ENCODE data around the gene ERP44. TPM values are rescaled to one million over a fixed set of nuclear protein-coding genes. Genes with fewer than 3 reads are reported as not detected.
A peak's percentile ranks its signal among the peaks of the same experiment; 100 is the strongest.
"Not testable (repeated sequence)": the region's sequence is repeated elsewhere in the genome, so short reads cannot be mapped to it uniquely, and the experiment has no call there.

Gene ERP44
- total RNA-seq, 2 donors from 2014 or later: 11.2 to 11.5 TPM

- DNase-seq (no peak), ATAC-seq (no peak)
- no peaks in the 10 kb centered on the region for H3K9me3 ChIP-seq
- H3K4me1 ChIP-seq: peaks cover 34% of the 10 kb centered on the region
- H3K4me3 ChIP-seq: no peak overlapping the region
- TF ChIP-seq, protein P1, sequence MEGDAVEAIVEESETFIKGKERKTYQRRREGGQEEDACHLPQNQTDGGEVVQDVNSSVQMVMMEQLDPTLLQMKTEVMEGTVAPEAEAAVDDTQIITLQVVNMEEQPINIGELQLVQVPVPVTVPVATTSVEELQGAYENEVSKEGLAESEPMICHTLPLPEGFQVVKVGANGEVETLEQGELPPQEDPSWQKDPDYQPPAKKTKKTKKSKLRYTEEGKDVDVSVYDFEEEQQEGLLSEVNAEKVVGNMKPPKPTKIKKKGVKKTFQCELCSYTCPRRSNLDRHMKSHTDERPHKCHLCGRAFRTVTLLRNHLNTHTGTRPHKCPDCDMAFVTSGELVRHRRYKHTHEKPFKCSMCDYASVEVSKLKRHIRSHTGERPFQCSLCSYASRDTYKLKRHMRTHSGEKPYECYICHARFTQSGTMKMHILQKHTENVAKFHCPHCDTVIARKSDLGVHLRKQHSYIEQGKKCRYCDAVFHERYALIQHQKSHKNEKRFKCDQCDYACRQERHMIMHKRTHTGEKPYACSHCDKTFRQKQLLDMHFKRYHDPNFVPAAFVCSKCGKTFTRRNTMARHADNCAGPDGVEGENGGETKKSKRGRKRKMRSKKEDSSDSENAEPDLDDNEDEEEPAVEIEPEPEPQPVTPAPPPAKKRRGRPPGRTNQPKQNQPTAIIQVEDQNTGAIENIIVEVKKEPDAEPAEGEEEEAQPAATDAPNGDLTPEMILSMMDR (IDR thresholded peaks at IDR 0.05): no peak
- TF ChIP-seq POLR2A (IDR thresholded peaks at IDR 0.05): no peak
- H3K27me3 ChIP-seq: no peaks in the 10 kb centered on the region
- intact Hi-C loops (cut with DNase I): no loop called here
- H3K36me3 ChIP-seq (replicated peaks in 1 of 2; ENCODE audit: insufficient read depth in 1 of 2, low read depth in 2 of 2): no peaks in the 10 kb centered on the region
- WGBS, 2 donors: 52 to 56% methylated on average over 2 of the region's 2 CpGs
- peak overlapping the region in 3 of 4 donors; percentile 68 to 96 (median 91) for H3K27ac ChIP-seq
Measured at GRCh38 chr9:100100146-100100667, 1.4 kb upstream of the ERP44 start.

DNA sequence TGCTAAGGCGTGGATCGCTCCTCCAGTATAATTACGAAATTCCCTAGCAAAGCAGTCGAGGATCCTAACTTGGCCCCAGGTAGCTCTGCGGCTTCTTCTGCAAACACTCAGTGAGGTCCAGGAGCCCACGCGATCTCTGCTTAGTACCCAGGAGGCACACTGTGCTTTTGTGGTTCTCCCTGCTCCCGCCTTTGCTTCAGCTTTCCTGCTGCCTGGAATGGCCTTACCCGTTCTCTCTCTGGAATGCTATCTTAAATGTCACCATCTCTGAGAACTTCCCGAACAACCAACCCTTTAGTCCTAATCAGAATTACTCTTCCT, 882 bp upstream of the ERP44 start:
- 1 to 3% methylated on average over 5 to 10 of the region's 10 CpGs for WGBS, 2 donors
- ATAC-seq: no peak

GRCh38 chr9:100098046-100098886, 534 bp downstream of the ERP44 start:
- Histone ChIP-seq H3K36me3 (replicated peaks in 1 of 2; ENCODE audit: insufficient read depth in 1 of 2, low read depth in 2 of 2) (no peaks in the 10 kb centered on the region), H3K4me3 (peak overlapping the region; percentile 69 to 96), H3K27ac (peak overlapping the region; percentile 68 to 96 (median 87)), H3K9me3 (no peaks in the 10 kb centered on the region), H3K27me3 (no peaks in the 10 kb centered on the region), H3K4me1 (peaks cover 50% of the 10 kb centered on the region)
- peak; percentile 58 for ATAC-seq
- TF ChIP-seq POLR2A (IDR thresholded peaks at IDR 0.05): peak in 1 of 3 donors; percentile 48
- TF ChIP-seq, protein P1 (IDR thresholded peaks at IDR 0.05): no peak
- DNase-seq: peak; percentile 71 to 86 (median 79)
- intact Hi-C loops (cut with DNase I): no loop called here
- 0 to 1% methylated on average over 33 to 37 of the region's 37 CpGs for WGBS, 2 donors

More for the DNA sequence above, 882 bp upstream of the ERP44 start:
- Histone ChIP-seq H3K4me1 (peaks cover 36% of the 10 kb centered on the region), H3K27ac (peak overlapping the region; percentile 68 to 96 (median 84)), H3K4me3 (peak overlapping the region; percentile 69 to 96), H3K36me3 (replicated peaks in 1 of 2; ENCODE audit: insufficient read depth in 1 of 2, low read depth in 2 of 2) (no peaks in the 10 kb centered on the region), H3K9me3 (no peaks in the 10 kb centered on the region), H3K27me3 (no peaks in the 10 kb centered on the region)
- peak in 2 of 4 donors; percentile 24 to 26 for DNase-seq
- intact Hi-C loops (cut with DNase I): no loop called here
- TF ChIP-seq, protein P1 (IDR thresholded peaks at IDR 0.05): no peak
- no peak for TF ChIP-seq POLR2A (IDR thresholded peaks at IDR 0.05)

DNA sequence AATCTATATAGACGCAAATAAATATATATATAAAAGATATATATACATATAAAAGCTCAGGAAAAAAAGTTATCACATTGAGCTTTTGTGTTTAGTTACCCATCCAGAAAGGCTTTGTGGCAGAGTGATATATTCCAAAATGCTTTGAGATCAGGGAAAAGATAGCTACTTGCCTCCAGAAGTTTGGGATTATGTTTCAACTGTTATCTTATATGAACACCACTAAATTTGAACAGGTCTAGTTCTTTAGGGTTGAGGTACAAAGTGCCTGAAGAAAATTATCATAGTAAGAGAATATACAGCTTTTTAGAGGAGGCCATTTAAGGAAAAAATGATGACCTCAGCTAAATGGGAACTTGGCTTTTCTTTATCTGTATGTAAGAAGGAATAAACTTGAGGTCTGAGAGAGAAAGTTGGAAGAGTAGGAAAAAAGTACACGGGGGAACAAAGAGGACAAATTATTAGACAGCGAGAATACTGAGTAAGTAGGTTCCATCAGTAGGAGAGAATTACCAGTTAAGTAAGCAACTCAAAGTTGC, 2.4 kb downstream of the ERP44 start:
- 35 to 53% methylated on average over 3 of the region's 3 CpGs for WGBS, 2 donors
- TF ChIP-seq, protein P1 (IDR thresholded peaks at IDR 0.05): no peak
- no peak for TF ChIP-seq POLR2A (IDR thresholded peaks at IDR 0.05)
- DNase-seq: no peak
- H3K27ac ChIP-seq: no peak overlapping the region
- H3K27me3 ChIP-seq: no peaks in the 10 kb centered on the region
- no peak for ATAC-seq
- H3K36me3 ChIP-seq (replicated peaks in 1 of 2; ENCODE audit: insufficient read depth in 1 of 2, low read depth in 2 of 2): no peaks in the 10 kb centered on the region
- intact Hi-C loops (cut with DNase I): no loop called here
- H3K9me3 ChIP-seq: no peaks in the 10 kb centered on the region
- peaks cover 64% of the 10 kb centered on the region for H3K4me1 ChIP-seq
- no peak overlapping the region for H3K4me3 ChIP-seq

DNA sequence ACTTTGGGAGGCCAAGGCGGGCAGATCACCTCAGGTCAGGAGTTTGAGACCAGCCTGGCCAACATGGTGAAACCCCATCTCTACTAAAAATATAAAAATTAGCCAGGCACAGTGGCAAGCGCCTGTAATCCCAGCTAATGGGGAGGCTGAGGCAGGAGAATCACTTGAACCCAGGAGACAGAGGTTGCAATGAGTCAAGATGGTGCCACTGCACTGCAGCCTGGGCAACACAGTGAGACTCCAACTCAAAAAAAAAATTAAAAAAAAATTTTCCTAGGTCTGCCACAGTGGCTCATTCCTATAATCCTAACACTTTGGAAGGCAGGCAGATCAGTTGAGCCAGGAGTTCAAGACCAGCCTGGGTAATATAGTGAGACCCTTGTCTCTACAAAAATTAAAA, 4.4 kb downstream of the ERP44 start:
- H3K9me3 ChIP-seq; H3K27me3 ChIP-seq; intact Hi-C loops (cut with DNase I); H3K36me3 ChIP-seq (replicated peaks in 1 of 2; ENCODE audit: insufficient read depth in 1 of 2, low read depth in 2 of 2); H3K4me3 ChIP-seq; DNase-seq; H3K27ac ChIP-seq; ATAC-seq: not testable (repeated sequence)
- 94 to 100% methylated on average over 2 of the region's 2 CpGs for WGBS, 2 donors
- peaks cover 65% of the 10 kb centered on the region for H3K4me1 ChIP-seq
